Trophoblast cell (in vitro differentiated cells and primary cell): ENCODE results near the gene PPP1R13B.

Experiments used
- DNase-seq, 2 donors: peaks; one replicate each; pipeline ENCODE4 v3.0.0-alpha.2; 2016
- H2AFZ ChIP-seq: 2 replicates; pipeline ENCODE4 v1.6.1; 2013; ENCODE audit warnings: low read length, moderate library complexity, mild to moderate bottlenecking; ENCODE audit not compliant: insufficient read depth, poor library complexity
- H2AK5ac ChIP-seq: 2 replicates; pipeline ENCODE4 v1.6.1; 2013; ENCODE audit warnings: mild to moderate bottlenecking, low read length
- H2BK120ac ChIP-seq: 2 replicates; pipeline ENCODE4 v1.6.1; 2013; ENCODE audit warnings: low read length, mild to moderate bottlenecking, moderate library complexity; ENCODE audit not compliant: insufficient read depth, poor library complexity
- H2BK12ac ChIP-seq: 2 replicates; pipeline ENCODE4 v1.6.1; 2013; ENCODE audit warnings: mild to moderate bottlenecking, low read length, moderate library complexity
- H2BK5ac ChIP-seq: 2 replicates; pipeline ENCODE4 v1.6.1; 2013; ENCODE audit warnings: low read length, low read depth, moderate library complexity, mild to moderate bottlenecking; ENCODE audit not compliant: poor library complexity
- H3K14ac ChIP-seq: 2 replicates; pipeline ENCODE4 v1.6.1; 2013; ENCODE audit warnings: mild to moderate bottlenecking, low read length
- H3K18ac ChIP-seq: 2 replicates; pipeline ENCODE4 v1.6.1; 2013; ENCODE audit warnings: mild to moderate bottlenecking, low read length
- H3K23ac ChIP-seq: 2 replicates; pipeline ENCODE4 v1.6.1; 2013; ENCODE audit warnings: low read length
- H3K27ac ChIP-seq: 2 replicates; pipeline ENCODE4 v1.5.1; 2013; ENCODE audit warnings: low read depth, mild to moderate bottlenecking, inconsistent platforms, low read length, moderate library complexity
- H3K27me3 ChIP-seq: 2 replicates; pipeline ENCODE4 v1.6.1; 2013; ENCODE audit warnings: inconsistent platforms, mild to moderate bottlenecking, low read length, moderate library complexity; ENCODE audit not compliant: insufficient read depth
- H3K36me3 ChIP-seq, 2 experiments: 1 replicate in 1 of 2; 2 replicates in 1 of 2; pipeline ENCODE4 v1.6.1; 2013; ENCODE audit warnings: low read length in 2 of 2, mild to moderate bottlenecking in 2 of 2, moderate library complexity in 1 of 2; ENCODE audit not compliant: insufficient read depth in 2 of 2, control insufficient read depth in 1 of 2
- H3K4ac ChIP-seq: 2 replicates; pipeline ENCODE4 v1.6.1; 2013; ENCODE audit warnings: low read depth, mild to moderate bottlenecking, low read length, moderate library complexity
- H3K4me1 ChIP-seq, 2 experiments: 1 replicate in 1 of 2; 2 replicates in 1 of 2; pipeline ENCODE4 v1.6.1; 2013; ENCODE audit warnings: low read length in 2 of 2, mild to moderate bottlenecking in 2 of 2, moderate library complexity in 1 of 2; ENCODE audit not compliant: insufficient read depth in 2 of 2, control insufficient read depth in 1 of 2
- H3K4me2 ChIP-seq: 2 replicates; pipeline ENCODE4 v1.6.1; 2013; ENCODE audit warnings: inconsistent platforms, mild to moderate bottlenecking, low read length, moderate library complexity
- H3K4me3 ChIP-seq: 2 replicates; pipeline ENCODE4 v1.5.1; 2013; ENCODE audit warnings: mild to moderate bottlenecking, low read depth, low read length, inconsistent platforms
- H3K79me1 ChIP-seq: one replicate; pipeline ENCODE4 v1.6.1; 2013; ENCODE audit warnings: low read length
- H3K79me2 ChIP-seq: 2 replicates; pipeline ENCODE4 v1.6.1; 2013; ENCODE audit warnings: low read length, mild to moderate bottlenecking; ENCODE audit not compliant: control insufficient read depth, insufficient read depth, poor library complexity
- H3K9ac ChIP-seq: 2 replicates; pipeline ENCODE4 v1.6.1; 2013; ENCODE audit warnings: mild to moderate bottlenecking, low read length
- H3K9me3 ChIP-seq: 2 replicates; pipeline ENCODE4 v1.6.1; 2013; ENCODE audit warnings: low read depth, mild to moderate bottlenecking, control low read depth, inconsistent platforms, low read length; ENCODE audit not compliant: insufficient read depth
- H4K12ac ChIP-seq: 2 replicates; pipeline ENCODE4 v1.6.1; 2013; ENCODE audit warnings: low read depth, mild to moderate bottlenecking, low read length, moderate library complexity
- H4K8ac ChIP-seq: 2 replicates; pipeline ENCODE4 v1.6.1; 2013; ENCODE audit warnings: low read depth, mild to moderate bottlenecking, low read length, moderate library complexity
- H4K91ac ChIP-seq: one replicate; pipeline ENCODE4 v1.6.1; 2013; ENCODE audit warnings: low read depth, mild to moderate bottlenecking, low read length, moderate library complexity
- WGBS: extraction: QIAGEN DNeasy Blood & Tissue Kit; methylation state at CpG from one replicate; pipeline ENCODE4 v1.1.7; 2013; ENCODE audit warnings: missing lambda C conversion rate; ENCODE audit not compliant: insufficient read length, insufficient coverage; ENCODE audit errors: extremely low coverage; 5-methylcytosine and 5-hydroxymethylcytosine counted together

PPP1R13B gene

GRCh38 chr14:103686831-103687485, 160.4 kb downstream of the PPP1R13B start:
- peak overlapping the region; percentile 9 for H3K9ac ChIP-seq
- WGBS, result no CpG with 5 or more reads among the region's 19 CpGs
- no peaks in the 10 kb centered on the region for H3K79me2 ChIP-seq
- no peak overlapping the region for H3K27ac ChIP-seq
- H3K4me2 ChIP-seq, result no peak overlapping the region
- H4K91ac ChIP-seq, result no peak overlapping the region
- H2BK120ac ChIP-seq, result no peak overlapping the region
- peaks cover 48 to 66% of the 10 kb centered on the region in 2 experiments for H3K36me3 ChIP-seq
- peak; percentile 69 to 93 for DNase-seq
- no peak overlapping the region for H3K23ac ChIP-seq
- peak overlapping the region; percentile 26 for H4K12ac ChIP-seq
- H2BK12ac ChIP-seq, result no peak overlapping the region
- no peak overlapping the region for H2BK5ac ChIP-seq
- no peak overlapping the region for H3K4me3 ChIP-seq
- no peak overlapping the region for H4K8ac ChIP-seq
- peaks cover 4% of the 10 kb centered on the region in 2 experiments for H3K4me1 ChIP-seq
- no peak overlapping the region for H3K4ac ChIP-seq
- H3K14ac ChIP-seq, result no peak overlapping the region
- no peak overlapping the region for H3K18ac ChIP-seq
- no peaks in the 10 kb centered on the region for H3K9me3 ChIP-seq
- H2AK5ac ChIP-seq, result no peak overlapping the region
- no peak overlapping the region for H2AFZ ChIP-seq
- H3K79me1 ChIP-seq, result no peaks in the 10 kb centered on the region
- no peaks in the 10 kb centered on the region for H3K27me3 ChIP-seq

- Histone ChIP-seq H3K4me3 (no peak overlapping the region), H3K18ac (peak overlapping the region; percentile 11), H3K36me3 (peaks cover 57 to 71% of the 10 kb centered on the region in 2 experiments), H2AK5ac (no peak overlapping the region), H4K8ac (no peak overlapping the region), H2BK120ac (no peak overlapping the region), H2AFZ (no peak overlapping the region), H3K9me3 (no peaks in the 10 kb centered on the region), H2BK5ac (no peak overlapping the region), H3K14ac (no peak overlapping the region), H4K12ac (no peak overlapping the region), H3K4me1 (peaks cover 4% of the 10 kb centered on the region in 2 experiments), H3K4ac (no peak overlapping the region), H3K4me2 (no peak overlapping the region), H3K9ac (no peak overlapping the region), H4K91ac (no peak overlapping the region), H3K23ac (no peak overlapping the region), H3K79me2 (no peaks in the 10 kb centered on the region), H3K27me3 (no peaks in the 10 kb centered on the region), H3K79me1 (no peaks in the 10 kb centered on the region), H3K27ac (no peak overlapping the region), H2BK12ac (no peak overlapping the region)
- peak; percentile 31 to 69 for DNase-seq
- WGBS, result no CpG with 5 or more reads among the region's 23 CpGs
Observed at GRCh38 chr14:103685276-103686211, 161.8 kb downstream of the PPP1R13B start.

- Histone ChIP-seq H2BK12ac (no peak overlapping the region), H4K91ac (no peak overlapping the region), H2BK5ac (no peak overlapping the region), H3K4ac (no peak overlapping the region), H2AFZ (no peak overlapping the region), H2BK120ac (no peak overlapping the region), H3K9ac (no peak overlapping the region), H3K27ac (no peak overlapping the region), H3K23ac (no peak overlapping the region), H3K79me2 (no peaks in the 10 kb centered on the region), H3K4me3 (no peak overlapping the region), H4K12ac (no peak overlapping the region), H3K27me3 (no peaks in the 10 kb centered on the region), H3K4me2 (no peak overlapping the region), H3K18ac (no peak overlapping the region), H3K4me1 (peaks cover 4% of the 10 kb centered on the region in 2 experiments), H3K79me1 (no peaks in the 10 kb centered on the region), H3K9me3 (no peaks in the 10 kb centered on the region), H3K36me3 (peaks cover 56 to 71% of the 10 kb centered on the region in 2 experiments), H3K14ac (no peak overlapping the region), H2AK5ac (no peak overlapping the region), H4K8ac (no peak overlapping the region)
- no CpG with 5 or more reads among the region's 15 CpGs for WGBS
- DNase-seq, result no peak
Observed at GRCh38 chr14:103684871-103685270, 162.5 kb downstream of the PPP1R13B start.

GRCh38 chr14:103684471-103684870, 162.9 kb downstream of the PPP1R13B start:
- no peak for DNase-seq
- Histone ChIP-seq H2AFZ (no peak overlapping the region), H3K4ac (no peak overlapping the region), H3K9me3 (no peaks in the 10 kb centered on the region), H3K23ac (no peak overlapping the region), H3K4me3 (no peak overlapping the region), H2AK5ac (no peak overlapping the region), H3K27me3 (no peaks in the 10 kb centered on the region), H3K9ac (peak overlapping the region; percentile 37), H3K36me3 (peaks cover 54 to 72% of the 10 kb centered on the region in 2 experiments), H3K79me1 (no peaks in the 10 kb centered on the region), H2BK120ac (no peak overlapping the region), H2BK5ac (peak overlapping the region; percentile 18), H4K8ac (no peak overlapping the region), H4K91ac (no peak overlapping the region), H3K27ac (no peak overlapping the region), H3K18ac (no peak overlapping the region), H3K79me2 (no peaks in the 10 kb centered on the region), H3K4me2 (no peak overlapping the region), H3K14ac (no peak overlapping the region), H4K12ac (no peak overlapping the region), H2BK12ac (no peak overlapping the region), H3K4me1 (peaks cover 4% of the 10 kb centered on the region in 2 experiments)
- WGBS, result no CpG with 5 or more reads among the region's 6 CpGs
